ENCODE measurements around the gene HTR7. TPM values are rescaled to one million over a fixed set of nuclear protein-coding genes. Genes with fewer than 3 reads are reported as not detected.

Gene HTR7
- total RNA-seq, 1 experiment from 2014 or later = 0.33 TPM

GRCh38 chr10:90871279-90871765, 13.5 kb upstream of the HTR7 start:
- H3K27ac ChIP-seq (ENCODE audit: low read length) = peak overlapping the region; percentile 93
- intact Hi-C loops (cut with micrococcal nuclease; ENCODE audit: unreplicated experiment) = loop anchor here (2.0 kb wide), 1 partner anchor 121 kb away; no protein-coding TSS in a partner anchor
- POLR2A ChIA-PET = no interaction called here
- H3K4me3 ChIP-seq (ENCODE audit: low read depth in 2 of 2, low read length in 2 of 2) = peak overlapping the region; percentile 90 to 99
- H3K9me3 ChIP-seq (ENCODE audit: control insufficient read depth, insufficient read depth, low read depth, low read length) = peaks cover 12% of the 10 kb centered on the region; the same call in 1 of the 2 replicates
- CTCF ChIA-PET = interaction anchor here (0.9 kb wide), 1 partner anchor 13 kb away, joined by 3 read pairs; the partner anchor contains the start of gene HTR7
- peaks cover 10% of the 10 kb centered on the region; the same call in 1 of the 2 replicates for H3K4me1 ChIP-seq (ENCODE audit: control insufficient read depth, insufficient read depth, low read length)
- peak; percentile 90 for ATAC-seq
- peaks cover 6% of the 10 kb centered on the region; the same call in 1 of the 2 replicates for H3K27me3 ChIP-seq (ENCODE audit: control insufficient read depth, insufficient read depth, low read length)
- no peak for TF ChIP-seq REST (IDR thresholded peaks at IDR 0.05; ENCODE audit: insufficient read depth in 1 of 2, low read depth in 2 of 2, low read length in 1 of 2)
- no peak for TF ChIP-seq SIN3A (IDR thresholded peaks at IDR 0.05; ENCODE audit: borderline replicate concordance, insufficient read depth, low read depth, low read length)
- TF ChIP-seq POLR2AphosphoS5 (IDR thresholded peaks at IDR 0.05; ENCODE audit: low read depth, low read length) = no peak
- peak; percentile 83 for TF ChIP-seq CTCF (IDR thresholded peaks at IDR 0.05)
- TF ChIP-seq TCF7L2 (IDR thresholded peaks at IDR 0.05; ENCODE audit: low read depth, low read length) = peak; percentile 80
- in situ Hi-C loops (cut with HindIII; ENCODE audit: low pct_unique_long_range_greater_than_20kb, low sequenced_read_pairs) = no loop called here
- no TSS peak for BruUV-seq (replicated peaks)
- DNase-seq (ENCODE audit: low read depth, low spot score) = peak; percentile 71
- peaks cover 15% of the 10 kb centered on the region for H3K36me3 ChIP-seq (ENCODE audit: control insufficient read depth, insufficient read depth, low read length)

DNA sequence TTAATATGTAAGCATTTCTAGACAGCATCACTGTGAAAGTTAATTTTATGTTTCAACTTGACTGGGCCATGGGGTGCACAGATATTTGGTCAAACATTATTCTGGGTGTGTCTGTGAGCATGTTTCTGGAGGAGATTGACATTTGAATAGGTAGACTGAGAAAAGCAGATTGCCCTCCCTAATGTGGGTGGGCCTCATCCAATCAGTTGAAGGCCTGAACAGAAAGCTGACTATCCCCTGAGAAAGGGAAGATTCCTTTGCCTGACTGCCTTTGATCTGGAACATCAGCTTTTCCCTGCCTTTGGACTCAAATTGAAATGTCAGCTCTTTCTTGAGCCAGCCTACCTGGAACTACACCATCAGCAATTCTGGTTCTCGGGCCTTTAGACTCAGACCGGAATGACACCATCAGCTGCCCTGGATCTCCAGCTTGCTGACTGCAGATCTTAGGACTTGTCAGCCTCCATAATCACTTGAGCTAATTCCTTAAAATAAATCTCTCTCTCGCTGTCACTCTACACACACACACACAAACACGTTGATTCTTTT, 8.3 kb upstream of the HTR7 start:
- in situ Hi-C loops (cut with HindIII; ENCODE audit: low pct_unique_long_range_greater_than_20kb, low sequenced_read_pairs) = no loop called here

DNA sequence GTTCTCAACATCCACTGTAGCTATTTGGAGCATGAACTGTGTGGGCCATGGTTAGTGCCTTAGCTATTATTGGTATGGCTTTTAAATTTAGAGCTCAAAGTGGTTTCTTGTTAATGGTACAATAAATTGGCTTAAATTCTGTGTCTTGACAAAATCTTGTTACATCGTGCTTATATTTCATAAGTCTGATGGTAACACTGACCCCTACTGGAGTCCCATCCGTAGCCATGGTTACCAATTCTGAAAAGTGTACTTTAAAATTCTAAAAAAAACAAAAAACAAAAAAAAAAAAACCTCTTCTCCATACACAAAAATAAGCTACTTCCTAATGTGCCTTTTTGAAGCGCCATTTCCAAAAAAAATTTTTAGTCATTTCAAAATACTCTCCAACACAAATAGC, 7.6 kb upstream of the HTR7 start:
- TF ChIP-seq SIN3A (IDR thresholded peaks at IDR 0.05; ENCODE audit: borderline replicate concordance, insufficient read depth, low read depth, low read length) = no peak
- no peak for TF ChIP-seq POLR2AphosphoS5 (IDR thresholded peaks at IDR 0.05; ENCODE audit: low read depth, low read length)
- TF ChIP-seq TCF7L2 (IDR thresholded peaks at IDR 0.05; ENCODE audit: low read depth, low read length) = no peak
- no peak for TF ChIP-seq REST (IDR thresholded peaks at IDR 0.05; ENCODE audit: insufficient read depth in 1 of 2, low read depth in 2 of 2, low read length in 1 of 2)
- peak; percentile 58; the same call in 1 of the 2 replicates for TF ChIP-seq CTCF (IDR thresholded peaks at IDR 0.05)
- DNase-seq (ENCODE audit: low read depth, low spot score) (no peak), ATAC-seq (no peak)
- ChIA-PET POLR2A (no interaction called here), CTCF (interaction anchor here (0.7 kb wide), 5 partner anchors 8 to 1628 kb away, joined by 3 to 5 read pairs (median 4); no protein-coding TSS in a partner anchor)
- Histone ChIP-seq H3K9me3 (ENCODE audit: control insufficient read depth, insufficient read depth, low read depth, low read length) (peaks cover 12% of the 10 kb centered on the region; the same call in 1 of the 2 replicates), H3K27me3 (ENCODE audit: control insufficient read depth, insufficient read depth, low read length) (peaks cover 16% of the 10 kb centered on the region), H3K36me3 (ENCODE audit: control insufficient read depth, insufficient read depth, low read length) (no peaks in the 10 kb centered on the region), H3K4me1 (ENCODE audit: control insufficient read depth, insufficient read depth, low read length) (no peaks in the 10 kb centered on the region), H3K4me3 (ENCODE audit: low read depth in 2 of 2, low read length in 2 of 2) (no peak overlapping the region), H3K27ac (ENCODE audit: low read length) (no peak overlapping the region)
- intact Hi-C loops (cut with micrococcal nuclease; ENCODE audit: unreplicated experiment) (no loop called here), in situ Hi-C loops (cut with HindIII; ENCODE audit: low pct_unique_long_range_greater_than_20kb, low sequenced_read_pairs) (no loop called here)
- BruUV-seq (replicated peaks) = no TSS peak

More for the DNA sequence above, 8.3 kb upstream of the HTR7 start:
- no peaks in the 10 kb centered on the region for H3K36me3 ChIP-seq (ENCODE audit: control insufficient read depth, insufficient read depth, low read length)
- no TSS peak for BruUV-seq (replicated peaks)
- no peak for TF ChIP-seq TCF7L2 (IDR thresholded peaks at IDR 0.05; ENCODE audit: low read depth, low read length)
- no peak for DNase-seq (ENCODE audit: low read depth, low spot score)
- ATAC-seq = no peak
- H3K9me3 ChIP-seq (ENCODE audit: control insufficient read depth, insufficient read depth, low read depth, low read length) = peaks cover 12% of the 10 kb centered on the region; the same call in 1 of the 2 replicates
- intact Hi-C loops (cut with micrococcal nuclease; ENCODE audit: unreplicated experiment) = no loop called here
- H3K27ac ChIP-seq (ENCODE audit: low read length) = no peak overlapping the region
- CTCF ChIA-PET = interaction anchor here (0.7 kb wide), 5 partner anchors 8 to 1629 kb away, joined by 3 to 5 read pairs (median 4); no protein-coding TSS in a partner anchor
- peaks cover 16% of the 10 kb centered on the region for H3K27me3 ChIP-seq (ENCODE audit: control insufficient read depth, insufficient read depth, low read length)
- peaks cover 4% of the 10 kb centered on the region; the same call in 1 of the 2 replicates for H3K4me1 ChIP-seq (ENCODE audit: control insufficient read depth, insufficient read depth, low read length)
- POLR2A ChIA-PET = no interaction called here
- no peak overlapping the region for H3K4me3 ChIP-seq (ENCODE audit: low read depth in 2 of 2, low read length in 2 of 2)
